ENCODE measurements around the gene SIDT2. TPM values are rescaled to one million over a fixed set of nuclear protein-coding genes. Genes with fewer than 3 reads are reported as not detected.

SIDT2 gene
- total RNA-seq, 3 donors from 2014 or later (not counting 1 experiment from before 2014, with no cell fraction given), result 80.0 to 111 (median 82.0) TPM

GRCh38 chr11:117170210-117170609, 8.3 kb upstream of the SIDT2 start:
- intact Hi-C loops (cut with micrococcal nuclease), result no loop called here
- no peak overlapping the region for H3K4me3 ChIP-seq (ENCODE audit: low read length)

DNA sequence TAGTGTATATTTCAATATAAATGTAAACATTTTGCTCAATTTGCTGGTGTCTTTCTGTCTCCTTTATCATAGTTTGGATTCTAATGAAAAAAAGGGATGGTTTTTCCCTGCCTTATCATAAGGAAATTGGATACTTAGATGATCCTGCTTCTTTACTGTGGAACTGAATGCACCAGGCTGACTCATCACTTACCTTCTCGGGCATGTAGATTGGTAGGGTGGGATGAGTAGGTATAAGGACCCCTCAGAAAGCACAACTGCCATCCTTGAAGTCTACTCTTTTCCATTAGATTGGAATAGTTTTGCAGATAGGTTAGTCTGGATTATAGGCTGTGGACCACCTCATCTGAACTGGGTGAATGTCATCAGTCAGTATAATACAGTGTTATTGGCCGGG, 7.5 kb upstream of the SIDT2 start:
- DNase-seq (no peak), ATAC-seq (no peak)
- no peak overlapping the region for H3K27ac Mint-ChIP-seq
- H3K27ac ChIP-seq (ENCODE audit: low read length), result no peak overlapping the region
- no peaks in the 10 kb centered on the region for H3K9me3 ChIP-seq (ENCODE audit: control insufficient read depth, insufficient read depth, low read length)
- no peak overlapping the region for H3K4me3 ChIP-seq (ENCODE audit: low read length)
- H3K4me3 Mint-ChIP-seq, result no peak overlapping the region
- intact Hi-C loops (cut with micrococcal nuclease), result no loop called here
- H3K27me3 ChIP-seq (ENCODE audit: control insufficient read depth, insufficient read depth, low read length), result no peaks in the 10 kb centered on the region
- no peaks in the 10 kb centered on the region for H3K9me3 Mint-ChIP-seq
- H3K36me3 ChIP-seq (ENCODE audit: control insufficient read depth, insufficient read depth, low read length), result peaks cover 37% of the 10 kb centered on the region
- TF ChIP-seq, protein P1, sequence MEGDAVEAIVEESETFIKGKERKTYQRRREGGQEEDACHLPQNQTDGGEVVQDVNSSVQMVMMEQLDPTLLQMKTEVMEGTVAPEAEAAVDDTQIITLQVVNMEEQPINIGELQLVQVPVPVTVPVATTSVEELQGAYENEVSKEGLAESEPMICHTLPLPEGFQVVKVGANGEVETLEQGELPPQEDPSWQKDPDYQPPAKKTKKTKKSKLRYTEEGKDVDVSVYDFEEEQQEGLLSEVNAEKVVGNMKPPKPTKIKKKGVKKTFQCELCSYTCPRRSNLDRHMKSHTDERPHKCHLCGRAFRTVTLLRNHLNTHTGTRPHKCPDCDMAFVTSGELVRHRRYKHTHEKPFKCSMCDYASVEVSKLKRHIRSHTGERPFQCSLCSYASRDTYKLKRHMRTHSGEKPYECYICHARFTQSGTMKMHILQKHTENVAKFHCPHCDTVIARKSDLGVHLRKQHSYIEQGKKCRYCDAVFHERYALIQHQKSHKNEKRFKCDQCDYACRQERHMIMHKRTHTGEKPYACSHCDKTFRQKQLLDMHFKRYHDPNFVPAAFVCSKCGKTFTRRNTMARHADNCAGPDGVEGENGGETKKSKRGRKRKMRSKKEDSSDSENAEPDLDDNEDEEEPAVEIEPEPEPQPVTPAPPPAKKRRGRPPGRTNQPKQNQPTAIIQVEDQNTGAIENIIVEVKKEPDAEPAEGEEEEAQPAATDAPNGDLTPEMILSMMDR (IDR thresholded peaks at IDR 0.05), result no peak
- peaks cover 5% of the 10 kb centered on the region for H3K4me1 ChIP-seq (ENCODE audit: control insufficient read depth, insufficient read depth, low read length)
- H3K27me3 Mint-ChIP-seq (ENCODE audit: low read depth in 2 of 2), result no peaks in the 10 kb centered on the region
- 100% methylated on average over 2 of the region's 2 CpGs for WGBS (ENCODE audit: insufficient coverage)
- peaks cover 9 to 10% of the 10 kb centered on the region in 2 donors for H3K4me1 Mint-ChIP-seq
- no peaks in the 10 kb centered on the region for H3K36me3 Mint-ChIP-seq

More at GRCh38 chr11:117170210-117170609, 8.3 kb upstream of the SIDT2 start:
- Histone ChIP-seq H3K27me3 (ENCODE audit: control insufficient read depth, insufficient read depth, low read length) (no peaks in the 10 kb centered on the region), H3K27ac (ENCODE audit: low read length) (no peak overlapping the region), H3K9me3 (ENCODE audit: control insufficient read depth, insufficient read depth, low read length) (no peaks in the 10 kb centered on the region), H3K36me3 (ENCODE audit: control insufficient read depth, insufficient read depth, low read length) (peaks cover 42% of the 10 kb centered on the region), H3K4me1 (ENCODE audit: control insufficient read depth, insufficient read depth, low read length) (peaks cover 5% of the 10 kb centered on the region)
- 91% methylated on average over 8 of the region's 9 CpGs for WGBS (ENCODE audit: insufficient coverage)
- H3K27me3 Mint-ChIP-seq (ENCODE audit: low read depth in 2 of 2), result no peaks in the 10 kb centered on the region
- peaks cover 10 to 13% of the 10 kb centered on the region in 2 donors for H3K4me1 Mint-ChIP-seq
- ATAC-seq (no peak), DNase-seq (no peak)
- no peak overlapping the region for H3K27ac Mint-ChIP-seq
- peaks cover 6% of the 10 kb centered on the region for H3K36me3 Mint-ChIP-seq
- no peaks in the 10 kb centered on the region for H3K9me3 Mint-ChIP-seq
- TF ChIP-seq, protein P1 (IDR thresholded peaks at IDR 0.05), result no peak
- H3K4me3 Mint-ChIP-seq, result no peak overlapping the region

DNA sequence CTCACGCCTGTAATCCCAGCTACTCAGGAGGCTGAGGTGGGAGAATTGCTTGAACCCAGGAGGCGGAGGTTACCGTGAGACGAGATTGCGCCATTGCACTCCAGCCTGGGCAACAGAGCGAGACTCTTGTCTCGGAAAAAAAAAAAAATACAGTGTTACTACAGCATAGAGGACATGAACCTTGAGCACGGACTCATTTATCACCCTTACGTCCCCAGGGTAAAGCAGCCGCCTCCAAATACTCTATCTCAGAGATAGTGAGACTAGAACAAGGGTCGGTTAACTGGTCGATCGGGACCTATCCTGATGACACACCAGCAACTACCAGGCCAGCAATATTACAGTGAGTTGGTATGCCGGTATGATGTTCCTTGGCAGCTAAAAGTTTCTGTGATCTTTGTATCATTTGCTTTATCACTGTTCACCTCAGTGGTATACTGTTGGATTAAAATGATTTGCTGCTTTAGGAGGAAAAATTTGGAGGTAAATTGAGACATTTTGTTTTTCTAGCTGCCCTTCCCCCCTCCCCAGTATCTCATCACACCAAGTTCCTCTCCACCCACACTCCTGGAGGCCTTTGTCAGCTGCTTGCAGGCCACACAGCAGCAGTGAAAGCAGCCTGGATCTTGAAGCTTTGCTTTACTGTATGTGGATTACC, 7.0 kb upstream of the SIDT2 start:
- no peak overlapping the region for H3K27ac ChIP-seq (ENCODE audit: low read length)
- intact Hi-C loops (cut with micrococcal nuclease), result no loop called here
- H3K36me3 ChIP-seq (ENCODE audit: control insufficient read depth, insufficient read depth, low read length), result peaks cover 33% of the 10 kb centered on the region

More for the DNA sequence above, 7.0 kb upstream of the SIDT2 start:
- H3K9me3 ChIP-seq (ENCODE audit: control insufficient read depth, insufficient read depth, low read length), result no peaks in the 10 kb centered on the region
- H3K27me3 ChIP-seq (ENCODE audit: control insufficient read depth, insufficient read depth, low read length), result no peaks in the 10 kb centered on the region
- WGBS (ENCODE audit: insufficient coverage), result 95% methylated on average over 14 of the region's 14 CpGs
- DNase-seq (no peak), ATAC-seq (no peak)
- Mint-ChIP-seq H3K9me3 (no peaks in the 10 kb centered on the region), H3K36me3 (no peaks in the 10 kb centered on the region), H3K4me1 (peaks cover 9 to 10% of the 10 kb centered on the region in 2 donors), H3K27me3 (ENCODE audit: low read depth in 2 of 2) (no peaks in the 10 kb centered on the region), H3K27ac (no peak overlapping the region), H3K4me3 (no peak overlapping the region)
- H3K4me3 ChIP-seq (ENCODE audit: low read length), result no peak overlapping the region
- TF ChIP-seq, protein P1 (IDR thresholded peaks at IDR 0.05), result no peak
- H3K4me1 ChIP-seq (ENCODE audit: control insufficient read depth, insufficient read depth, low read length), result peaks cover 5% of the 10 kb centered on the region
